Measurements from ENCODE around the gene GPC5.

DNA sequence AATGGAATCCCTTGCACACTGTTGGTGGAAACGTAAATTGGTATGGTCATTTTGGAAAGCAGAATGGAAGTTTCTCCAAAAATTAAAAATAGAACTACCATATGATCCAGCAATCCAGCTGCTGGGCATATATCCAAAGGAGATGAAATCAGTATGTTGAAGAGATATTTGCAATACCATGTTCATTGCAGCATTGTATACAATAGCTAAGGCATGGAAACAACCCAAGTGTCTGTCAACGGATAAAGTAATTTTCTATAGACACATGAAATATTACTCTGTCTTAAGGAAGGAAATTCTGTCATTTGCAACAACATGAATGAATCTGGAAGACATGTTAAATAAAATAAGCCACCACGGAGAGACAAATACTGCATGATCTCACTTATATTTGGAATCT lies 124.7 kb downstream of the GPC5 start:
- TF ChIP-seq, protein P1, sequence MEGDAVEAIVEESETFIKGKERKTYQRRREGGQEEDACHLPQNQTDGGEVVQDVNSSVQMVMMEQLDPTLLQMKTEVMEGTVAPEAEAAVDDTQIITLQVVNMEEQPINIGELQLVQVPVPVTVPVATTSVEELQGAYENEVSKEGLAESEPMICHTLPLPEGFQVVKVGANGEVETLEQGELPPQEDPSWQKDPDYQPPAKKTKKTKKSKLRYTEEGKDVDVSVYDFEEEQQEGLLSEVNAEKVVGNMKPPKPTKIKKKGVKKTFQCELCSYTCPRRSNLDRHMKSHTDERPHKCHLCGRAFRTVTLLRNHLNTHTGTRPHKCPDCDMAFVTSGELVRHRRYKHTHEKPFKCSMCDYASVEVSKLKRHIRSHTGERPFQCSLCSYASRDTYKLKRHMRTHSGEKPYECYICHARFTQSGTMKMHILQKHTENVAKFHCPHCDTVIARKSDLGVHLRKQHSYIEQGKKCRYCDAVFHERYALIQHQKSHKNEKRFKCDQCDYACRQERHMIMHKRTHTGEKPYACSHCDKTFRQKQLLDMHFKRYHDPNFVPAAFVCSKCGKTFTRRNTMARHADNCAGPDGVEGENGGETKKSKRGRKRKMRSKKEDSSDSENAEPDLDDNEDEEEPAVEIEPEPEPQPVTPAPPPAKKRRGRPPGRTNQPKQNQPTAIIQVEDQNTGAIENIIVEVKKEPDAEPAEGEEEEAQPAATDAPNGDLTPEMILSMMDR (IDR thresholded peaks at IDR 0.05): no peak
- no peak for TF ChIP-seq POLR2A (IDR thresholded peaks at IDR 0.05)

Measured in testis (tissue), 2 donors.